Chondrocyte (in vitro differentiated cells): ENCODE data around the gene NEXN. TPM values are rescaled to one million over a fixed set of nuclear protein-coding genes. Genes with fewer than 3 reads are reported as not detected.
A peak's percentile ranks its signal among the peaks of the same experiment; 100 is the strongest.

ENCODE experiments used
- DNase-seq: peaks from one replicate; pipeline ENCODE4 v3.0.0; 2021; ENCODE audit warnings: mixed read lengths, low spot score
- H3K27ac Mint-ChIP-seq: one replicate; pipeline ENCODE4 v1.8.0; 2021; ENCODE audit warnings: mild to moderate bottlenecking, moderate library complexity, mixed read lengths; ENCODE audit not compliant: unreplicated experiment
- H3K27me3 Mint-ChIP-seq: 2 replicates; pipeline ENCODE4 v1.8.0; 2021; ENCODE audit warnings: low read depth, mixed read lengths
- H3K36me3 Mint-ChIP-seq: 2 replicates; pipeline ENCODE4 v1.8.0; 2021; ENCODE audit warnings: low read depth, mixed read lengths
- H3K4me1 Mint-ChIP-seq: 2 replicates; pipeline ENCODE4 v1.8.0; 2021; ENCODE audit warnings: low read depth, mild to moderate bottlenecking, mixed read lengths
- H3K4me3 Mint-ChIP-seq: one replicate; pipeline ENCODE4 v1.8.0; 2021; ENCODE audit warnings: mild to moderate bottlenecking, moderate library complexity, mixed read lengths; ENCODE audit not compliant: unreplicated experiment
- H3K9me3 Mint-ChIP-seq: 2 replicates; pipeline ENCODE4 v1.8.0; 2021; ENCODE audit warnings: low read depth, mixed read lengths
- CTCF ChIP-seq: fragments of 200-600 bp; sonication (generic); IDR thresholded peaks from 2 replicates; pipeline ENCODE4 v1.5.0; 2021; ENCODE audit warnings: antibody characterized with exemption, mild to moderate bottlenecking, moderate library complexity
- total RNA-seq: library from RNA; stranded (reverse); gene quantifications from 3 replicates; pipeline ENCODE4 v1.2.1, GENCODE V29; 2021

Gene NEXN
- total RNA-seq, 1 donor from 2014 or later: 46.2 TPM

GRCh38 chr1:77882411-77882810, 6.0 kb upstream of the NEXN start:
- Mint-ChIP-seq H3K27me3 (no peaks in the 10 kb centered on the region), H3K36me3 (no peaks in the 10 kb centered on the region), H3K4me3 (no peak overlapping the region), H3K27ac (no peak overlapping the region), H3K9me3 (no peaks in the 10 kb centered on the region), H3K4me1 (peaks cover 17% of the 10 kb centered on the region)
- DNase-seq: no peak
- TF ChIP-seq CTCF: no peak

- Mint-ChIP-seq H3K9me3 (no peaks in the 10 kb centered on the region), H3K36me3 (peaks cover 6% of the 10 kb centered on the region), H3K4me3 (peak overlapping the region; percentile 89), H3K27me3 (no peaks in the 10 kb centered on the region), H3K4me1 (peaks cover 57% of the 10 kb centered on the region), H3K27ac (peak overlapping the region; percentile 99)
- no peak for TF ChIP-seq CTCF
- peak; percentile 91 for DNase-seq
Measured at GRCh38 chr1:77888781-77889642, 588 bp downstream of the NEXN start.

GRCh38 chr1:77889671-77890070, 1.2 kb downstream of the NEXN start:
- Mint-ChIP-seq H3K27ac (peak overlapping the region; percentile 96), H3K9me3 (no peaks in the 10 kb centered on the region), H3K4me3 (peak overlapping the region; percentile 89), H3K27me3 (no peaks in the 10 kb centered on the region), H3K36me3 (peaks cover 8% of the 10 kb centered on the region), H3K4me1 (peaks cover 57% of the 10 kb centered on the region)
- TF ChIP-seq CTCF: no peak
- no peak for DNase-seq

- Mint-ChIP-seq H3K36me3 (peaks cover 9% of the 10 kb centered on the region), H3K9me3 (no peaks in the 10 kb centered on the region), H3K27ac (peak overlapping the region; percentile 36), H3K27me3 (no peaks in the 10 kb centered on the region), H3K4me3 (peak overlapping the region; percentile 43), H3K4me1 (peaks cover 51% of the 10 kb centered on the region)
- no peak for DNase-seq
- no peak for TF ChIP-seq CTCF
Measured at GRCh38 chr1:77891200-77891599, 2.8 kb downstream of the NEXN start.

- peaks cover 25% of the 10 kb centered on the region for H3K4me1 Mint-ChIP-seq
- H3K36me3 Mint-ChIP-seq: peaks cover 6% of the 10 kb centered on the region
- DNase-seq: no peak
- H3K27ac Mint-ChIP-seq: peak overlapping the region; percentile 62
- no peak overlapping the region for H3K4me3 Mint-ChIP-seq
- H3K27me3 Mint-ChIP-seq: no peaks in the 10 kb centered on the region
- no peak for TF ChIP-seq CTCF
- H3K9me3 Mint-ChIP-seq: peaks cover 3% of the 10 kb centered on the region
Measured at GRCh38 chr1:77899647-77900320, 11.4 kb downstream of the NEXN start.
